TTC549 (cell line): Measurements from ENCODE around the gene CLK4.

Experiments used
- FAIRE-seq: peaks from 2 replicates; lab custom pipeline; 2012; peaks lifted over from hg19 to GRCh38; lab: Jason Lieb, UNC

The CLK4 gene

GRCh38 chr5:178626484-178627258, at the start of gene CLK4:
CLK4 (minus strand) TSS chr5:178627050; CDS start chr5:178623416, 3,634 bp downstream.
- no peak for FAIRE-seq

- no peak for FAIRE-seq
Measured at GRCh38 chr5:178675922-178676321, 49.1 kb upstream of the CLK4 start.

- no peak for FAIRE-seq
Measured at GRCh38 chr5:178674334-178674733, 47.5 kb upstream of the CLK4 start.

- no peak for FAIRE-seq
Measured at GRCh38 chr5:178673801-178674295, 47.0 kb upstream of the CLK4 start.

- no peak for FAIRE-seq
Measured at GRCh38 chr5:178672630-178673029, 45.8 kb upstream of the CLK4 start.

GRCh38 chr5:178671602-178672144, 44.8 kb upstream of the CLK4 start:
- FAIRE-seq, result no peak

GRCh38 chr5:178670351-178670885, 43.6 kb upstream of the CLK4 start:
- FAIRE-seq, result no peak

- no peak for FAIRE-seq
Measured at GRCh38 chr5:178668579-178668978, 41.7 kb upstream of the CLK4 start.

- FAIRE-seq, result no peak
Measured at GRCh38 chr5:178667688-178668087, 40.8 kb upstream of the CLK4 start.

- no peak for FAIRE-seq
Measured at GRCh38 chr5:178667101-178667500, 40.3 kb upstream of the CLK4 start.

GRCh38 chr5:178664141-178664540, 37.3 kb upstream of the CLK4 start:
- no peak for FAIRE-seq

GRCh38 chr5:178662541-178662860, 35.7 kb upstream of the CLK4 start:
- FAIRE-seq, result no peak

- no peak for FAIRE-seq
Measured at GRCh38 chr5:178661836-178662540, 35.1 kb upstream of the CLK4 start.

GRCh38 chr5:178651046-178651810, 24.4 kb upstream of the CLK4 start:
- no peak for FAIRE-seq

- no peak for FAIRE-seq
Measured at GRCh38 chr5:178650214-178650613, 23.4 kb upstream of the CLK4 start.

GRCh38 chr5:178649580-178649979, 22.7 kb upstream of the CLK4 start:
- FAIRE-seq, result no peak

- FAIRE-seq, result no peak
Measured at GRCh38 chr5:178644826-178645545, 18.1 kb upstream of the CLK4 start.

- no peak for FAIRE-seq
Measured at GRCh38 chr5:178642351-178642909, 15.6 kb upstream of the CLK4 start.

GRCh38 chr5:178641711-178642110, 14.9 kb upstream of the CLK4 start:
- FAIRE-seq, result no peak

- no peak for FAIRE-seq
Measured at GRCh38 chr5:178640331-178641045, 13.6 kb upstream of the CLK4 start.
